GM19452 (cell line): ENCODE measurements around the gene RUFY4.
"Not testable (repeated sequence)": the region's sequence is repeated elsewhere in the genome, so short reads cannot be mapped to it uniquely, and the experiment has no call there.

Source experiments
- ATAC-seq: cut with Tn5 transposase; IDR thresholded peaks from one replicate; pipeline ENCODE4 v1.9.1; 2021; ENCODE audit not compliant: unreplicated experiment

The RUFY4 gene

GRCh38 chr2:218030409-218031195, 38.5 kb upstream of the RUFY4 start:
- ATAC-seq, result no peak

- ATAC-seq, result no peak
Measured at GRCh38 chr2:218031261-218031660, 37.8 kb upstream of the RUFY4 start.

GRCh38 chr2:218031771-218032257, 37.2 kb upstream of the RUFY4 start:
- ATAC-seq, result no peak

GRCh38 chr2:218032336-218033171, 36.5 kb upstream of the RUFY4 start:
- no peak for ATAC-seq

- ATAC-seq, result no peak
Measured at GRCh38 chr2:218033208-218033589, 35.9 kb upstream of the RUFY4 start.

- no peak for ATAC-seq
Measured at GRCh38 chr2:218033590-218034496, 35.2 kb upstream of the RUFY4 start.

- peak; percentile 80 for ATAC-seq
Measured at GRCh38 chr2:218034497-218035213, 34.4 kb upstream of the RUFY4 start.

GRCh38 chr2:218035463-218036100, 33.5 kb upstream of the RUFY4 start:
- no peak for ATAC-seq

GRCh38 chr2:218036371-218036770, 32.7 kb upstream of the RUFY4 start:
- ATAC-seq, result no peak

- no peak for ATAC-seq
Measured at GRCh38 chr2:218039171-218039570, 29.9 kb upstream of the RUFY4 start.

- ATAC-seq, result no peak
Measured at GRCh38 chr2:218040883-218041282, 28.2 kb upstream of the RUFY4 start.

- ATAC-seq, result no peak
Measured at GRCh38 chr2:218041302-218042168, 27.5 kb upstream of the RUFY4 start.

GRCh38 chr2:218043100-218043499, 26.0 kb upstream of the RUFY4 start:
- no peak for ATAC-seq

GRCh38 chr2:218043701-218044109, 25.3 kb upstream of the RUFY4 start:
- no peak for ATAC-seq

- not testable (repeated sequence) for ATAC-seq
Measured at GRCh38 chr2:218044599-218044998, 24.5 kb upstream of the RUFY4 start.

GRCh38 chr2:218046238-218046637, 22.8 kb upstream of the RUFY4 start:
- ATAC-seq, result peak; percentile 81

GRCh38 chr2:218047536-218048225, 21.4 kb upstream of the RUFY4 start:
- ATAC-seq, result no peak

GRCh38 chr2:218051903-218052302, 17.1 kb upstream of the RUFY4 start:
- no peak for ATAC-seq
